Calu3 (cell line): ENCODE results near the gene ATP11C. TPM values are rescaled to one million over a fixed set of nuclear protein-coding genes. Genes with fewer than 3 reads are reported as not detected.

Experiments used
- BruUV-seq: library from RNA; stranded (reverse); fragments of 400-500 nt; replicated peaks from 2 replicates; lab custom pipeline; 2021; lab: Mats Ljungman, UMichigan
- CTCF ChIA-PET: fragments of 300-600 bp; sonication (Branson Sonifier 250); formaldehyde crosslinking; loops from one replicate; lab custom pipeline; 2022; ENCODE audit warnings: antibody characterized with exemption; lab: Charles Lee
- DNase-seq: peaks from one replicate; pipeline ENCODE4 v3.0.0; 2022
- H3K27ac Mint-ChIP-seq: one replicate; pipeline ENCODE4 v1.8.0; 2022; ENCODE audit warnings: mixed read lengths; ENCODE audit not compliant: unreplicated experiment
- H3K27me3 Mint-ChIP-seq: one replicate; pipeline ENCODE4 v1.8.0; 2022; ENCODE audit warnings: mixed read lengths; ENCODE audit not compliant: unreplicated experiment
- H3K36me3 Mint-ChIP-seq: one replicate; pipeline ENCODE4 v1.8.0; 2022; ENCODE audit warnings: mild to moderate bottlenecking, moderate library complexity, mixed read lengths; ENCODE audit not compliant: insufficient read depth, unreplicated experiment
- H3K4me1 Mint-ChIP-seq: one replicate; pipeline ENCODE4 v1.8.0; 2022; ENCODE audit warnings: mild to moderate bottlenecking, low read depth, mixed read lengths; ENCODE audit not compliant: unreplicated experiment
- H3K4me3 Mint-ChIP-seq: one replicate; pipeline ENCODE4 v1.8.0; 2022; ENCODE audit warnings: mild to moderate bottlenecking, low read depth, moderate library complexity, mixed read lengths; ENCODE audit not compliant: unreplicated experiment
- H3K9me3 Mint-ChIP-seq: one replicate; pipeline ENCODE4 v1.8.0; 2022; ENCODE audit warnings: low read depth, mixed read lengths; ENCODE audit not compliant: unreplicated experiment
- intact Hi-C: fragments of 100-400 bp; cut with micrococcal nuclease; formaldehyde crosslinking; loops from one replicate; pipeline ENCODE4 v1.10.0; 2022; ENCODE audit not compliant: unreplicated experiment
- total RNA-seq: library from RNA; stranded (reverse); gene quantifications from 2 replicates; pipeline ENCODE4 v1.2.3, GENCODE V29; 2022
- TF ChIP-seq, protein P1 (sequence below): fragments of 200-600 bp; IDR thresholded peaks from one replicate; pipeline ENCODE4 v1.8.0; 2022; ENCODE audit warnings: antibody characterized with exemption; ENCODE audit not compliant: unreplicated experiment

The ATP11C gene
- total RNA-seq, 1 experiment from 2014 or later, result 19.7 TPM

DNA sequence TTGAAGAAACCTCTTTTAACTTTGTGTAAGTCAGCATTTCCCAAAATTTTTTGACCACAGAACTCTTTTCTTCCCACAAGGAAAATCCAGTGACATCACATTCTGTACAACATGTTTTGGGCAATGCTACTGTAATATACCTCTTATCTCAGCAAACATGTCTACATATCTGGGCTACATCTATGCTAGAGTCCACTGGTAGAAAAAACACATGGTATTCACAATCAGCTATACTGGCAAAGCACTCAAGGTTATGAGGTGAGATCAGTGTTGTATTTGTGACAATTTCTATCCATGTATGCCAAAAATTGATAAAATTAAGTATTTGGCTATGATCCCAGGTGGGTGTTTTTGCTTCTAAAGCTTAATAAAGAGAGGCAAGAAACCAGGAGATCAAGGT lies 98.0 kb downstream of the ATP11C start:
- Mint-ChIP-seq H3K36me3 (no peaks in the 10 kb centered on the region), H3K4me1 (no peaks in the 10 kb centered on the region), H3K27me3 (no peaks in the 10 kb centered on the region), H3K27ac (no peak overlapping the region), H3K4me3 (no peak overlapping the region), H3K9me3 (peaks cover 2% of the 10 kb centered on the region)
- CTCF ChIA-PET, result no interaction called here
- TF ChIP-seq, protein P1, sequence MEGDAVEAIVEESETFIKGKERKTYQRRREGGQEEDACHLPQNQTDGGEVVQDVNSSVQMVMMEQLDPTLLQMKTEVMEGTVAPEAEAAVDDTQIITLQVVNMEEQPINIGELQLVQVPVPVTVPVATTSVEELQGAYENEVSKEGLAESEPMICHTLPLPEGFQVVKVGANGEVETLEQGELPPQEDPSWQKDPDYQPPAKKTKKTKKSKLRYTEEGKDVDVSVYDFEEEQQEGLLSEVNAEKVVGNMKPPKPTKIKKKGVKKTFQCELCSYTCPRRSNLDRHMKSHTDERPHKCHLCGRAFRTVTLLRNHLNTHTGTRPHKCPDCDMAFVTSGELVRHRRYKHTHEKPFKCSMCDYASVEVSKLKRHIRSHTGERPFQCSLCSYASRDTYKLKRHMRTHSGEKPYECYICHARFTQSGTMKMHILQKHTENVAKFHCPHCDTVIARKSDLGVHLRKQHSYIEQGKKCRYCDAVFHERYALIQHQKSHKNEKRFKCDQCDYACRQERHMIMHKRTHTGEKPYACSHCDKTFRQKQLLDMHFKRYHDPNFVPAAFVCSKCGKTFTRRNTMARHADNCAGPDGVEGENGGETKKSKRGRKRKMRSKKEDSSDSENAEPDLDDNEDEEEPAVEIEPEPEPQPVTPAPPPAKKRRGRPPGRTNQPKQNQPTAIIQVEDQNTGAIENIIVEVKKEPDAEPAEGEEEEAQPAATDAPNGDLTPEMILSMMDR, result no peak
- BruUV-seq, result no TSS peak
- intact Hi-C loops, result no loop called here
- DNase-seq, result no peak

DNA sequence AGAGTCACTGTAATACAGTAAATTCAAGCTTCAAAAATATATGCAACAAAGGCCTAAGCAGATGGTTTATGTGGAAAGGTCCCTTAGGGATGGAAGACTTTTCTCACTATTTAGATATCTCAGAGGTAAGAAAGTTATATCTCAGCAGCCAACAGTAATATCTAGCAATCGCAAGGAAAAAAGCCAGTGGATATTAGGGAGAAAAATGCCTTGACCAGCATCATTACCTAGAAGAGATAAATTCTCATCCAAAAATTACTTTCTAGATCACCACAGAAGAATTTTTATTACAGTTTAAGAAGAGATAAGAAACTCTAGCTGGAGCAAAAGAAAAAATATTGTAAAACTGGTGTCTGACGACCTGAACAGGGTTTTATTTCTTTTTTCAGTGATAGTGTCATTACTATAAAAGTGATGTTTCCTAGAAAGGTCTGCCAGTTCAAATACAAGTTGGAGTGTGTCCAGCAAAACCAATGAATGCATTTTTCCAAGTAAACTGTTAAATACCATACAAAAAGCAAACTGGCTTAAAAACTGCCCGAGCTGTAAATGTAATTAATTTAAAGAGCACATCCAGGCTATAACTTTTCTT lies 100.0 kb downstream of the ATP11C start:
- no peak for DNase-seq

DNA sequence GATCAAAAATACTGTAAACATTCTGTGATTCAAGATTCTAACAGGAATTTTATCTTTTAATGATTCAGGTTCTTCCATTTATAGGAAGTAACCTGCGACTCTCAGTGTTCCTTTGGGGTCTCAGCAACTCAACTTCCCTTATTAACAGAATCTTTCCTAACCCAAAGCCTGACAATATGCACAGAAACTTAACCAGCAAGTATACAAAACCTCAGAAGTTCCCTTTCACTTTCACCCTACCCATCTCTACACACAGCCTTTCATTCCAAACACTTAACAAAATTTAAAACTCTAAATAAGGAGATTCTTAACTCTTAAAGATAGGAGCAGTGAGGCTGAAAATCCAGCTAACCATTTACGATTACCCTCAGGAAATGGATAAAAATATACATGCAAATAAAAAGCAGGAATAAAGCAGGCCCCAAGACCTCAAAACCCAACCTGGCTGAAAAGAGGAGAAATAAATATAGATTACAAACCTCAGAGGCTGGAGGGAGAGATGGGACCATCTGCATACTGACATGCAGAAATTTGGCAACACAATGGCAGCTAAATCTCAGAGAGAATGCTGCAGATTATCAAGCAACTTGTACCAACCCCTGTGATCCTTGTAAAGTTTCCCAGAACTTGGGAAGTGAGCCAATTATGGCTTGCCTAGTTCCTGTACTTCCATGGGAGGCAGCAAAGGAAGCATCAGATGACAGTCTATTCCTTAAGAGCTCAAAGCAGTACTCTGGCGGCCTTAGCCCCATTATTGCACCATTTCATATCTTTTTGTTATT lies 101.0 kb downstream of the ATP11C start:
- no peak overlapping the region for H3K27ac Mint-ChIP-seq
- no TSS peak for BruUV-seq
- H3K4me1 Mint-ChIP-seq, result peaks cover 22% of the 10 kb centered on the region
- H3K9me3 Mint-ChIP-seq, result no peaks in the 10 kb centered on the region
- CTCF ChIA-PET, result no interaction called here
- no peaks in the 10 kb centered on the region for H3K27me3 Mint-ChIP-seq
- H3K36me3 Mint-ChIP-seq, result no peaks in the 10 kb centered on the region
- intact Hi-C loops, result no loop called here
- no peak overlapping the region for H3K4me3 Mint-ChIP-seq
- TF ChIP-seq, protein P1, result no peak
- DNase-seq, result no peak

More for the DNA sequence above, 100.0 kb downstream of the ATP11C start:
- Mint-ChIP-seq H3K4me1 (peaks cover 13% of the 10 kb centered on the region), H3K27me3 (no peaks in the 10 kb centered on the region), H3K36me3 (no peaks in the 10 kb centered on the region), H3K4me3 (no peak overlapping the region), H3K27ac (no peak overlapping the region), H3K9me3 (no peaks in the 10 kb centered on the region)
- TF ChIP-seq, protein P1, result no peak
- BruUV-seq, result no TSS peak
- CTCF ChIA-PET, result no interaction called here
- intact Hi-C loops, result no loop called here

DNA sequence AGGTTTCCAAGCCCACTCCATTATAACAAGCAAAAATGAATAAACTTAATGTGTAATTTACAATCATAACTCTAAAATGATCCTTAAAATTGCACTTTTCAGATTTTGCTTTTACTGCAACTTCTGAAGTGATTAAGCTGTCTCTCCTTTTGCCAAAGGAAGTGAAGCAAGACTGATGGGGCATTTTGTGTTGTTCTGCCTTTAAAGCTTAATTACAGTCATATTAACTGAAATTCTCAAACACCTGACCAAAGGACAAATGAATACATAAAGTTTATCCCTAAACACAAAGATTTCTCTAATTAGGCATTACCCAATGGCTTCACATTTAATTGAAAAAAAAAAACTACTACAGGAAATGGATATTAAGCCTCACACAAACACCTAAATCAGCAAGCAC lies 101.8 kb downstream of the ATP11C start:
- Mint-ChIP-seq H3K27ac (no peak overlapping the region), H3K27me3 (no peaks in the 10 kb centered on the region), H3K4me3 (no peak overlapping the region), H3K36me3 (no peaks in the 10 kb centered on the region), H3K9me3 (no peaks in the 10 kb centered on the region), H3K4me1 (peaks cover 22% of the 10 kb centered on the region)
- intact Hi-C loops, result no loop called here
- CTCF ChIA-PET, result no interaction called here
- no peak for DNase-seq
- BruUV-seq, result no TSS peak
- TF ChIP-seq, protein P1, result no peak
